Posterior cingulate gyrus (tissue), 11 donors: ENCODE results near the gene KIAA0040.

Source experiments
- DNase-seq, 10 donors: peaks; one replicate each; pipeline versions ENCODE4 v3.0.0 to v3.0.0-alpha.2; 2020 to 2021; ENCODE audit warnings: mixed read lengths in 3 of 10
- intact Hi-C: fragments of 100-400 bp; cut with DNase I; formaldehyde crosslinking; loops from one replicate; pipeline ENCODE4 v1.15.1; 2023

The KIAA0040 gene

GRCh38 chr1:175172503-175172902, 20.1 kb downstream of the KIAA0040 start:
- intact Hi-C loops: no loop called here
- no peak for DNase-seq

- intact Hi-C loops: no loop called here
- DNase-seq: no peak
Observed at GRCh38 chr1:175171036-175171913, 21.3 kb downstream of the KIAA0040 start.

GRCh38 chr1:175169286-175170018, 23.1 kb downstream of the KIAA0040 start:
- intact Hi-C loops: no loop called here
- no peak for DNase-seq

GRCh38 chr1:175168782-175169181, 23.8 kb downstream of the KIAA0040 start:
- intact Hi-C loops: no loop called here
- DNase-seq: no peak

GRCh38 chr1:175167861-175168260, 24.7 kb downstream of the KIAA0040 start:
- no peak for DNase-seq
- intact Hi-C loops: no loop called here

- no peak for DNase-seq
- intact Hi-C loops: no loop called here
Observed at GRCh38 chr1:175166746-175167145, 25.8 kb downstream of the KIAA0040 start.

- no peak for DNase-seq
- intact Hi-C loops: no loop called here
Observed at GRCh38 chr1:175164751-175165150, 27.8 kb downstream of the KIAA0040 start.

- intact Hi-C loops: no loop called here
- no peak for DNase-seq
Observed at GRCh38 chr1:175163702-175164101, 28.9 kb downstream of the KIAA0040 start.

GRCh38 chr1:175162955-175163354, 29.6 kb downstream of the KIAA0040 start:
- intact Hi-C loops: no loop called here
- DNase-seq: no peak

GRCh38 chr1:175158170-175158591, 34.4 kb downstream of the KIAA0040 start:
- intact Hi-C loops: loop anchor here (5.0 to 10.0 kb wide), 2 partner anchors 317 to 1724 kb away; no protein-coding TSS in a partner anchor
- DNase-seq: no peak

GRCh38 chr1:175157200-175157599, 35.4 kb downstream of the KIAA0040 start:
- no peak for DNase-seq
- intact Hi-C loops: loop anchor here (5.0 to 10.0 kb wide), 2 partner anchors 318 to 1725 kb away; no protein-coding TSS in a partner anchor

- no peak for DNase-seq
- intact Hi-C loops: loop anchor here (5.0 to 10.0 kb wide), 2 partner anchors 319 to 1726 kb away; no protein-coding TSS in a partner anchor
Observed at GRCh38 chr1:175155936-175156335, 36.6 kb downstream of the KIAA0040 start.

- no peak for DNase-seq
- intact Hi-C loops: loop anchor here (5.0 to 10.0 kb wide), 2 partner anchors 319 to 1727 kb away; no protein-coding TSS in a partner anchor
Observed at GRCh38 chr1:175155473-175155856, 37.1 kb downstream of the KIAA0040 start.

GRCh38 chr1:175154629-175155472, 37.7 kb downstream of the KIAA0040 start:
- DNase-seq: peak in 9 of 10 donors; percentile 46 to 93 (median 70)
- intact Hi-C loops: loop anchor here (5.0 to 10.0 kb wide), 3 partner anchors 320 to 1727 kb away; no protein-coding TSS in a partner anchor

- intact Hi-C loops: loop anchor here (2.0 to 10.0 kb wide), 4 partner anchors 167 to 1690 kb away; no protein-coding TSS in a partner anchor
- peak; percentile 31 to 93 (median 71) for DNase-seq
Observed at GRCh38 chr1:175152006-175152652, 40.4 kb downstream of the KIAA0040 start.

- peak in 8 of 10 donors; percentile 29 to 92 (median 49) for DNase-seq
- intact Hi-C loops: loop anchor here (5.0 to 10.0 kb wide), 2 partner anchors 324 to 1692 kb away; no protein-coding TSS in a partner anchor
Observed at GRCh38 chr1:175150596-175151319, 41.8 kb downstream of the KIAA0040 start.

- intact Hi-C loops: no loop called here
- no peak for DNase-seq
Observed at GRCh38 chr1:175148068-175148467, 44.5 kb downstream of the KIAA0040 start.

GRCh38 chr1:175147569-175147968, 45.0 kb downstream of the KIAA0040 start:
- DNase-seq: no peak
- intact Hi-C loops: no loop called here
